ENCODE data around the gene FMO1.
"Not testable (repeated sequence)": the region's sequence is repeated elsewhere in the genome, so short reads cannot be mapped to it uniquely, and the experiment has no call there.

DNA sequence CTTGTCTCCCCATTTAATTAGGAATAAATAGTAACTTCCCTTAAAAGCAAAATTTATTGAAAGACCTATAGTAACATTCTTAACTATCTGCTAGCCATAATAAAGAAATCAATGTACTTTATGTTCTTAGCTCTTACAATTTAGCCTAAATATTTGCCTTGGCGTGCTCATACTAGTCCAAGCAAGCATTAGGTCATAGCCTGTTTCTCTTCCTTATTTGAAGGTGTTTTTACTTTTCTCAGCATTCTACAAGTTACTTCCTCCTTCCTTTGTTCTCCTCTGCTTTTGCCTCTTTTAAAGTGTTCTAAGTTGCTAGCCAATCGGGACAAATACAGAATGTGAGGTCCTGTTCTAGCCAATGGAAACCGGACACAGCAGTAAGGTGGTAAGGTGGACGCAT lies 24.0 kb upstream of the FMO1 start:
- TF ChIP-seq, protein P1, sequence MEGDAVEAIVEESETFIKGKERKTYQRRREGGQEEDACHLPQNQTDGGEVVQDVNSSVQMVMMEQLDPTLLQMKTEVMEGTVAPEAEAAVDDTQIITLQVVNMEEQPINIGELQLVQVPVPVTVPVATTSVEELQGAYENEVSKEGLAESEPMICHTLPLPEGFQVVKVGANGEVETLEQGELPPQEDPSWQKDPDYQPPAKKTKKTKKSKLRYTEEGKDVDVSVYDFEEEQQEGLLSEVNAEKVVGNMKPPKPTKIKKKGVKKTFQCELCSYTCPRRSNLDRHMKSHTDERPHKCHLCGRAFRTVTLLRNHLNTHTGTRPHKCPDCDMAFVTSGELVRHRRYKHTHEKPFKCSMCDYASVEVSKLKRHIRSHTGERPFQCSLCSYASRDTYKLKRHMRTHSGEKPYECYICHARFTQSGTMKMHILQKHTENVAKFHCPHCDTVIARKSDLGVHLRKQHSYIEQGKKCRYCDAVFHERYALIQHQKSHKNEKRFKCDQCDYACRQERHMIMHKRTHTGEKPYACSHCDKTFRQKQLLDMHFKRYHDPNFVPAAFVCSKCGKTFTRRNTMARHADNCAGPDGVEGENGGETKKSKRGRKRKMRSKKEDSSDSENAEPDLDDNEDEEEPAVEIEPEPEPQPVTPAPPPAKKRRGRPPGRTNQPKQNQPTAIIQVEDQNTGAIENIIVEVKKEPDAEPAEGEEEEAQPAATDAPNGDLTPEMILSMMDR (conservative IDR thresholded peaks at IDR 0.05 in 1 of 2, IDR thresholded peaks at IDR 0.05 in 1 of 2; ENCODE audit: low read depth in 1 of 2, low read length in 2 of 2): not testable (repeated sequence)
- not testable (repeated sequence) for TF ChIP-seq EZH2 (IDR thresholded peaks at IDR 0.05; ENCODE audit: low read length, missing control alignments)

All from fibroblast of lung (primary cell).